GM19328 (cell line): ENCODE data around the gene RBM33.
"Not testable (repeated sequence)": the region's sequence is repeated elsewhere in the genome, so short reads cannot be mapped to it uniquely, and the experiment has no call there.

ENCODE experiments used
- ATAC-seq: cut with Tn5 transposase; IDR thresholded peaks from one replicate; pipeline ENCODE4 v1.9.1; 2021; ENCODE audit warnings: mild to moderate bottlenecking, moderate library complexity; ENCODE audit not compliant: unreplicated experiment

RBM33 gene

DNA sequence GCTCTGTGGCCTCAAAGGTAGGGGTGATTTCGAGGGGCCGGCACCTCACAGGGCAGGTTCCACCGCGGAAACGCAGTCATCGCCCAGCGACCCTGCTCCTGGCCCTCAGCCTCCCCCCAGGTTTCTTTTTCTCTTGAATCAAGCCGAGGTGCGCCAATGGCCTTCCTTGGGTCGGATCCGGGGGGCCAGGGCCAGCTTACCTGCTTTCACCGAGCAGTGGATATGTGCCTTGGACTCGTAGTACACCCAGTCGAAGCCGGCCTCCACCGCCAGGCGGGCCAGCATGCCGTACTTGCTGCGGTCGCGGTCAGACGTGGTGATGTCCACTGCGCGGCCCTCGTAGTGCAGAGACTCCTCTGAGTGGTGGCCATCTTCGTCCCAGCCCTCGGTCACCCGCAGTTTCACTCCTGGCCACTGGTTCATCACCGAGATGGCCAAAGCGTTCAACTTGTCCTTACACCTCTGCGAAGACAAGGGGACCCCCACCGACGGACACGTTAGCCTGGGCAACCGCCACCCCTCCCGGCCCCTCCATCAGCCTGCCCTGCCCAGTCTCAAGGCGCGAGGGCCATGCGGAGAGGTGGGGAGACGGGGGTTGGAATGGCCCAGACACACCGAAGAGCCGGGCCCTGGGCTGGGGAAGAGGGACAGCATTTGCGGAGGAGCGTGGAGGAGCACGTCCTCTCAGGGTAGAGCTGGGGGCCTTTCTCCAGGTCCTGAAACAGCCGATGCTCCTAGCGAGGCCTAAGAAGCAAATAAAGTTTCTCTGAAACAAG, 161.8 kb downstream of the RBM33 start:
- ATAC-seq = no peak

DNA sequence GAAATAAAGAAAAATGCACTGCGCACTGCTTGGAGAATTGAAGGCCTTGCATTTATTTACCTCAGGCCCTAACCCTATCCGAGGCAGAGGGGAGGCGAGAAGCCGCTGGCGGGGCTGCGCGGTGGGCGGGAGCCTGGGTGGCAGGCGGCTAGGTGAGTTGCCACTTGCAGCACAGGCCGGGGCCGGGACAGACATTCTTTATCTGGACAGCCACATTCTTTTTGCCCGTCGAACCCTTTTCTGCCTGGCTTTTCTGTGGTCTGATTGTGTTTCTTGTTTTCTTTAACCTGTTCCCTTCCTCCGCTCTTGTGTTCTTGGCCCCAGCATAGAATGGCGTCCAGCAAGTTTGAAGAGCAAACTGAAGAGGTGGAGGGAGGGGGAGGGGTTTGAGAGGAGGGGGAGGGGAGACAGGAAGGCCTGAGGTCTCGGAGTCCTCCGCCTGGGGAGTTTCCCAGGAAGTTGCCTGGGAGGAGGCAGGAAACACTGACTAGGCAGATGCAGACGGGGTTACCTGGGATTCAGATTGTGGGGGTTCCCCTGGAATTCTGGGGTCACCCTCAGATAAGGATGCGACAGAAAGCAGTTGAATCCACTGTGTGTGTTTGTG, 162.7 kb downstream of the RBM33 start:
- no peak for ATAC-seq

DNA sequence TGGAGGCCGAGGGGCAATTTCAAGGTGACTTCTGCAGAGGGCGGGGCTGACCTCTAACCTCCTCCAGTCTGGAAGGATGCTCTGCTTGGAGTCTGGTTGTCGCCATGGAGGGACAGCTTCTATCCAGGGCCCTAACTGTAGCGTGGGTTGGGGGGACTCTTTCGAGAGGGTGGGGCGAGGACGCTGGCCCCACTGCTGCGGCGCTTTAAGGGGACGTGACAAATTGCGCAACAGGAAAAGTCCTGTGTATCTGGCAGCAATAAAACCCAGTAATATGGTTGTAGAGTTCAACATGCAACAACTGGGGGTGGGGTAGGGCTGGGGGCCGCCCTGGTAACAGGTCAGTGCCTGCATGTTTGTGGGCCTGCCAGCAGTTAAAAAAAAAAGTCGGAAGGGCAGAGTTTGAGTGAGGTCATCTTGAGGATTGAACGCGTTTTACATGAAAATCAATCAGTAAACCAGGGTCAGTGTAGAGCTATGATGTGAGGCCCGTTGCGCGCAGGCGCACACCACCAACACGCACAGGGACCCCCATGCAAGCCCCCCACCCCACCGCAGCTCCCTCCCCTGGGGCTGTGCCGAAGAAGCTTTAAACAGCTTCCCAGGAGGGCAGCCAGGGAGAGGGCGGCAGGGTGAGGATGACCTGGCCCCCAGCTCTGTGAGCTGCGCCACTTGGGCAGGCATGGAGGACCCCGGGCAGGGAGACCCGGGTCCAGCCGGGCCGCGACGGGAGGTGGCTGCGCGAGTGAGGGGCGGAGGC, 163.5 kb downstream of the RBM33 start:
- ATAC-seq = no peak

DNA sequence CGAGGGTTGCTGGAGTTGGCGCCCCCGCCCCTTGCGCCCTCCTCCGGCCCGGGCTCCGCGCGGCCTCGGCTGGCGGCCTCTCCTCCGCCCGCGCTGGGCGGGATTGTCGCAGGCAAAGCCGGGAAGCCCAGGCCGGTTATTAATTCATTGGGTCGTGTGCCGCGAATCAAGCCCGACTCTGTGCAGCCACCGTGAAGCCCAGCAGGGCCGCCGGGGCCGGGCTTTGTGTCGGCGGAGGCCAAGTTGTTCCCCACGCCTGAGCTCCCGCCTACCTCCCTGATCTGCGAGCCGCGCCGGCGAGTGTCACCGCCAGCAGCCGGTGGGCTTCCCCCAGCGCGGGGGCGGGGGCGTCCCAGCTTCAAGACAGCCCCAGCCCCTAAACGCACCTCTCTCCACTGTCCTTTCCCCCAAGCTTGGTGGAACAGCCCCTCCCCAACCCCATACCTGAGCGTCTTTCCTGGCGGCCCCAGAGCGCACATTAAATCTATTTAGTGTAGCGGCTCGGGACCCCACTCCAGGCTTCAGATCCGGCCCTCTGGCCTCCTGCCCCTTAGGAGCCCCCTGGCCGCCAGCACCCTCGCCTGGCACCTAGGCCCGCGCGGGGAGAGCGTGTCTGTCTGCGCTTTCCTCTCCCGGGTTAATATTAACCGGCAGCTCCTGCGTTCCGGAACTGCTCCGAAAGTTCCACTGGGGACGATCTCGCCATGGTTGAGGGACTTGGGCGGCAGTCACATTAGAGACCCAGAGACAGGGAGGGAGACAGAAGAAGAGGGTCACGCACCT, 164.3 kb downstream of the RBM33 start:
- no peak for ATAC-seq

DNA sequence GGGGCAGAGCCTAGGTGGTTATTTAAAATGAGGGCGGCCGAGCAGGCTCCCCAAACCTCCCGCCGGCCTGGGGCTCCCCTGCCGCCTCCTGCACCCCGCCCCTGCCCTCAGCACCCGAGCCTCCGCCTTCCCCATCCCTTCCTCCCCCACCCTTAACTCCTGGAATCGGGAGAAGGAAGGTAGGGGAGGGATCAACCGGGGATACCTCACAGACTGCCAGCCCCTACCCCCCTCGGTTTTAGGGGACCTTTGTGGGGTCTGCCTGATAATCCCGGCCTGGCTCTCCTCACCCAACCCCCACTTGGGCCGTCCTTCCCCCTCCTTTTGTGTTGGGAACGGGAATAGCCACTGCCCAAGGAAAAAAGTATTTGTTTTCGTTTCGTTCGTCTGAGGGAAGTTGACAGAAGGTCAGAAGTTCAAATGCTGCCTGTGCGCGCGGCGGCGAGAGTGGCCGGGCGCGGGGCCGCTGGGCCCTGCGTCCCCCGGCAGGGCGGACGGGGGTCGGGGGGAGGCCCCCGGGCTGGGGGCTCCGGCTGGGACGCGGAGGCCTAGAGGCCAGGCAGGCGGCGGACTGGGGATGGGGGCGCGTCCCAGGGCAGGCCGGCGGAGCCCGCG, 165.0 kb downstream of the RBM33 start:
- ATAC-seq = no peak

DNA sequence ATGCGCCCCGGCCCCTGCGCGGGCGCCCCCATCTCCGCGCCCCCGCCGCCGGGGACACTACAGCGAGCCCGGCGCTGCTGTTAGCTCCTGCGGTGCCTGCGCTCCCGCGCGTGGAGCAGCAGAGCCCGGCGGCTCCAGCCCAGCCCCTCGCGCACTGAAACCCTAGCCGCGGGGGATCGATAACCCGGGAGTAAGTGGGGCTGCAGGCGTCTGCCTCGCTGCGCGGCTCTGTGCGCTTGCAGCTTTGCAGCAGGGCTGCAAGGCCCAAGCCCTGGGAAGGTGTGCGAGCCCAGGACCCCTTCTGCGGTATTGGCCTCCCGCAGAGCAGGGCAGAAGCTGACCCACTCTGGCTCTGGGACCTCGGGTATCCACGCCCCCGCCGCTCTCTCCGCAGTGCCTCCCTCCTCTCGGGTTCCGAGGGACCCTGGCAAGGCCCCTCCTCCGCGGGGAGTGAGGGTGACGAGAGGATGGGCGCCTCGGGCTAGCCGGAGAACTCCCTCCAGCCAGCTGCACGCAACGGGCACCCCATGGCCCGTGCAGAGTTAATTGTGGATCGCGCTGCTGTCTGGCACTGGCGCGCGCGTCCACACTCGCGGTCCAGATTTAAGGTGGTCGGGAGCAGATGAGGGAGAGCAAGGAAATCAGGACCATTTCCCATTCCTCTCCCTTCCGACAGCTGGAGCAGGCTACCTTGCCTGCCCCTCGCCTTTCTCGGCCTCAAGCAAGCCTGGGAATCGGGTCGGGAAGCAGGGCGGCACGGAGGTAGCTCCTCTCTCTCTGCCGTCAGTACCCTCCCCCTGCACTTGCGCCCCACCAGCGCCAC, 165.7 kb downstream of the RBM33 start:
- ATAC-seq = no peak

DNA sequence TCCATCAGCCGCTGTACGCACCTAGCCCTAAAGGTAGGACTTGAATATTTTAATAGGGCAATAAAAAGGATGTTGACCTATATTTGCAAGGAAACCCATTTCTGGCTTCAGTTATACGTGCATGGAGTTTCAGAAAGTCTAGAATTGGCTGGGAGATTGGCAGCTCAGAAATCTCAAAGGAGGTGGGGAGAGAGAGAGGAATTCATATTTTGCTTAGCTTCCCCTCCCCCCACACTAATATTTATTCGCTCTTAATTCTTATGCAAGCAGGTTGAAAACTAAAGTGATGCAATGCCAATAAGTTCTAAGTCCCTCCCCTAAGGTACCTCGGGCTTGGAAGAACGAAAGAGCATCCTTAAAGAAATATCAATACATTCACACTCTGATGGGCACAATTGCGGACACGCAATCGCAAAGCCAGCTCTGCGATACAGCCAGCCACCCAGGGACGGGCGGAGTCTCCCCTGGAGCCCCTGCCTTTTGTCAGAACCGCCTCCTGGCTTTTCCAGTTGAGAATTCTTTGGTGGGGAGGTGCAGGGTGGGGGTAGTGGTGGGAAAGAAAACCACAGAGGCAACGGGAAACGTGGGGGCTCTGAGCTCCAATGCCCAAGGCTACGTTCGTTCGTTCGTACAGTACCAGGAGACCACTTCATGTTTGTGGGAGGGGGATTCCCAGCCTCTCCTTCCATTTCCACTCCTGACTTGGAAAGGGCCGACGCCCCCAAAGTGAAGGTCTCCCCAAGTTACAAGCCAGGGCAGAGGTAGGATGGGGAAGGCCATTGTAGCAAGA, 166.5 kb downstream of the RBM33 start:
- ATAC-seq = no peak

DNA sequence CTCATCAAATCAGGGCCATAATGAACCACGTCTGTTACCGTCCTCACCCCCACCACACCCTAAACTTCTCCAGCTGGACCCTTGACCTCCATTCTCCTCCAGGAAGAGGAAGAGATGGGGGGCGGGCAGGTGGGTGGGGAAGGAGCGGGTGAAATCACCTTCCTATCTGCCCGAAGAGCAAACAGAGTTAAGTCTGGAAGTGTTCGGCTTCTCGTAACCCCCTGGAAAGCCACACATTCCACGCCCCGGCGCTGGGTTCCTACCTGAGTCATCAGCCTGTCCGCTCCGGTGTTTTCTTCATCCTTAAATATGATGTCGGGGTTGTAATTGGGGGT, 167.1 kb downstream of the RBM33 start:
- no peak for ATAC-seq

DNA sequence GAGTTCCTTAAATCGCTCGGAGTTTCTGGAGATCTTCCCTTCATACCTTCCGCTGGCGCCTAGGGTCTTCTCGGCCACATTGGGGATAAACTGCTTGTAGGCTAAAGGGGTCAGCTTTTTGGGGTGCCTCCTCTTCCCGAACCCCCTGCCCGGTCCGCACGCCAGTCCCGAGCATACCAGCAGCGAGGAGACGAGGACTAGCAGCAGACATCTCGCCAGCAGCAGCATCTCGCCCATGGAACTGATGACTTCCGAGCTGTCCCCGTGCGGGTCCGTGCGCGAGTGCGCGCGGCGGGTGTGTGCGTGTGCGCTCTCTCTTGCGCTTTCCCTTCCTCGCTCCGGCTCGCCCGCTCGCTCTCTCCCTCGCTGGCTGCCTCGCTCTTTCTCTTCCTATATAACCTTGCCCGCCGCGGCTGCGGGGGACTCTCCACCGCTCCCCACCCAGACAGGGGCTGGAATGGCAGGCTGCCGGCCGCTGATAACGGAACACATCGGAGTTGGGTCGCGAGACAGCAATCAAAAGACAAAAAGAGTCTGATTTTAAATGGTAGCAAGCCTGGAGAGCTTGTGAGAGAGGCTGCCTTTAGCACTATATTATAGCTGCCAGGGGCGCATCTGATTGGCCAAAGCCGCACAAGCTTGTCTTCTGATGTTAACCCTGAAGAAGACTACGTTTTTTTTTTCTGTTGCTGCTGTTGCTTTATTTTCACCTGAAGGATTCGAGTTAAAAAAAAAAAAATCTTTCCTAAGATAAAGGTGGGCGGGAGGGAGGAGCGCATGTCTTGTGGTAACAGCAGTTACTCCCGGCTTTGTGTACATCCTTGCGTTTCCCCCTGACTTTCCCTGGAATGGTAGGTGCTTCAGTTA, 167.7 kb downstream of the RBM33 start, which contains the start of gene SHH:
TSS of gene SHH (minus strand) at position 569 of the 867 bp plus-strand sequence. CDS start at position 228, 341 bp downstream.
- ATAC-seq = no peak

DNA sequence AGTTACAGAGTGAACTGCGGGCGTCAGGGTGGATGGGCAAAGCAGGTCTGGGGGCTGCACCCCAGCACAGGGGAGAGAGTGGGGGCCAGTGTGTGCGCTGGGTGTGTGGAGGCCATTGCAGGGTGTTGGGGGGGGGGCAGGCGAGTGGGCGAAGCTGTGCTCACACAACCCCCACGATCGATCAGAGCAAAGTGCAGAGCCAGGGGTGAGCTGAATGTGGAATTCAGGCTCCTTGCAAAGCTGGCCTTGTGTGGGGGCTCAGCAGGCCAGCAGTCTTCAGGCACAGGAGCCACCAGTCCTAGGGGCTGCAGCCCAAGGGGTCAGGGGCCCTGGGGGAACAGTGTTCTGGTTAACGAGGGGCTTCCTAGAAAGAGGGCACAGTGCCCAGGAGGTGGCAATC, 168.7 kb downstream of the RBM33 start:
- ATAC-seq = no peak

DNA sequence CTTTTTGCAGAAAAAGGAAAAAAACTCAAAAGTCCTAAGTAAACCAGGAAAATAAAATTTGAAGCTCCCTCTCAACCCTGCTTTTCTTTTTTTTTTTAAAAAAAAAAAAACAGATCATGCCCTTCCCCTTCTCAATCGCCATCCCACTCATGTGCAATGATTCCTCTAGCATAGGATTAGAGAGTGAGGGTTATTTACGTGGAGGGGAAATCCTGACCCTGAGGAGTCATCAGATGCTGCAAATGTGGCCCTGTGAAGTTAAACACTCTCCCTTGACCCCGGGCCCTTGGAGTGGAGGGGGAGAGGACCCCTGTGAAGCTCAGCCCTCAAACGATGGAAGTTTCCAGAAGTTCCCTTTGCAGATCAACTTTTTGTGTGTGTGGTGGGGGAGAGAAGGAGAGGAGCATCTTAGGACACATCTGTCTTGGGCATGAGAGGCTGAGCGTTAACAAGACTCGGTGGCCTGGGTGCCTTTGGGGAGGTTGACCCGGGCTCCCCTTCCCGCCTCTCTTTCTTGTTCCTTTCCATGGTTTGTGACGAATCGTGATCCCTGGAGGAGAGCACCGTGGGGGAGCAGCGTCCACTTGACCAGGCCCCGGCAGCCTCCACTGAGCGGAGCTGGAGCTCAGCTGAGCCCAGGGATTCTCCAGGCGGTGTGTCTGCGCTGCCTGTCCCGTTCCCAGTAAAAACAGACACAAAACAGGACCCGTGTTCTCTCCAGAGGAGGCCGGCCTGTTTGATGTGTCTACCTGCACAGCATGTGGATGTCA, 169.3 kb downstream of the RBM33 start:
- ATAC-seq = no peak

DNA sequence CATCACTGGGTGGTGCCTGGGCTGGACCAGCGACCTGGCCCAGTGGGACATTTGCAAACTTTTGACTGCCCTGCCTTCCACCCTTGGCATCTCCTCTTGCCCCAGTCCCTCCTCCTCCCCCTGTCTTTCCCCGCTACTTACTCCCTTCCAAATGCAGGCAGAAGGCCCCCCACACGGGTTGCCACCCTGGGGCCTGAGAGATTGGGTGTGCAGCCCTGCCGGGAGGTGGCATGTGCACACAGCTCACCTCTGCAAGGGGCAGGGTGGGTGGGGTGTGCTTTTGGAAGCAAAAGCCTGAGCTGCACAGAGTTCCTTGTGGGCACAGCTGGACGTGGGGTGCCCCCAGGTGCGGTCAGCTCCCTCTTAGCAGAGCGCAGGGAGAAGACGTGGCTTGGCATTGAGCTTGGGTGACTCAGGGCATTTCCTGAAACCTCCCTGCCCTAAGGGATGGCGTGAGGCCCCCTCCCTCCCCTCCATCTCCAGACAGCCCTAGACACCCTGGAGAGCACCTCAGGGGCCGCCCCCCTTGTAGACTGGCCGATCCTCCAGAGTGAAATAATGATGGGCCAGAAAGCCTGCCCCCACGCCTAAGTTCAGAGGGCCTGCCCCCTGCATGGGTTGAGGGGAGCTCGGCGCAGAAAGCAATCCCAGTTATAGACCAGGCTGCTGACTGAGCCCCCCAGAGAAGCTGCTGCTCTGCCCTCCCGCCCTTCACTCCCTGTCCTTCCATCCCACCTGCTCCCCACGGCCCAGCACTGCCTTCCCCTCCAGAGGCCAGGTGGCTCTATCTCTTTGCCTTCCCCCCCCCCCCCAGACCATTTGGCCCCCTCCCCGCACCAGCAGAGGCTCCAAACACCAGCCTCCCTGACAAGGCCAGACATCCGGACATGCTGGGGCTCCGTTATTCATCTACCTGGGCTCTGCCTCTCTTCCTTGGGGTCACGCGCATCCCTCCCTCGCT, 170.1 kb downstream of the RBM33 start:
- ATAC-seq = no peak

DNA sequence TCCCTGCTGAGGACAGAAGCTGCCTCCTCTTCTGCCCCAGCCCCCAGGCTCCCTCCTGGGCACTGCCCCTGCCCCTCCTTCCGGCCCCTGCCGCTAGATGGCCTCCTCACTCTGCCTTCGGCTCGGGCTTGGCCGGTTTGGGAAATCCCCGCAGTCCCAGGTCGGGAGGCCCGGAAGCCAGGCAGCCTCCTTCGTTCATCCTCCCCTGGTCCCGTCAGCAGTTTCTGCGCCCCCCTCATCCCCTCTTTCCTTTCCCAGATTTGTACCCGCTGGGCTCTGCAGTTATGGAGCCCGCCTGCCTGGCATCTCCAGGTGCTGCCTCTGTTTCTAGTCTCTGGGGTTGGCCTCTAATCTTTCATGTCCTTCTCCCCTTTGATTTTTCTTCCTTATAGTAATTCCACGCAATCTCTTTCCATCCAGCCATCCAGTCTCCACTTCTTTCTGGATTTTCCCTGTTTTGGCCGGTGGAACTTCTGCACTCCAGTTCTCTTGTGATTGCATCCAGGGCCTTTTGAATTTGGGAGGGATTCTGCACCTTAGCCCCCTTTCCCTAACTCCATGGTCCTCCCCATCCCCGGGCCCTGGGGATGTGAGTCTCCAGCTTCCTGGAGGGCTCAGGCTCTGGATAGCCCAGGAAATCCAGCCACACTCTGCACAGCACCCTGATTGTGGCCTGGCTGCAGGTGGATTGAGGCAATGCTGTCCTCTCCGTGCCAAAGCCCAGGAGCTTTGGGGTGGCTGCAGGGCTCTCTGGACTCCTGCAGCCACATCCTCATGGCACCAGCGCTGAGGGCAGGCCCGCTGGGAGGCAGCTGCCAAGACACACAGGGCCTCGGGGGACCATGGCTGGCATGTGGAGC, 171.1 kb downstream of the RBM33 start:
- peak; percentile 82 for ATAC-seq

DNA sequence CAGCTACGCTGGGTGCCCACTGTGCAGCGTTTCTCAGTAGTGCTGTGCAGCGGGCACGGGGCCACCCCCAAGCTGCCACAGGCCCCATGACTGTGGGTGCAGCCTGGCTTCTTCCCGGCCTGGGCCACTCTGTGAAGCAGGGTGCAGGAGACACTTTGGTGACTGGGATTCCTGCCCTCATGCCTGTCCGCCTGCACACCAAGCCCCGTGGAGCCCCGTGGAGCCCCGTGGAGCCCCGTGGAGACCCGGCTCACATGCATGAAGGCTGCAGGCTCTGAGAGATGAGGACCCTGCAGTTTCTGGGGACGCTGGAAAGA, 171.7 kb downstream of the RBM33 start:
- no peak for ATAC-seq

DNA sequence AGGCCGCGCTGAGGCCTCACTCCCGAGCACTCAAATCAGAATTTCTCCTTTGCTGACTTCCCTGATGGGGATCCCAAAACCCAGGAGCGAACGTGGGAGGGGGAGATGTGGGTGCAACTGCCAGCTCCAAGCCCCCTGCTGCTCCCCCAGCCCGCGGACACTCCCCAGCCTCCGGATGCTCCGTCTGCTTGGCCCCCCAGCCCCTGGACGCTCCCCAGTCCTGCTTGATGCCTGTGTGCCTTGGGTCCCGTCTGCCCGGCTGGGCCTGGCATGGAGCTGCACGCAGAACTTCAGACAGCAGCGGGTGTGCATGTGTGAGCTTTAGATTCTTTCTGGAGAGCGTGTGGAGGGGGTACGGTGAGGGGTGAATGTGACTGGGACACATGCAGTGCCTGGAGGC, 172.5 kb downstream of the RBM33 start:
- ATAC-seq = no peak

DNA sequence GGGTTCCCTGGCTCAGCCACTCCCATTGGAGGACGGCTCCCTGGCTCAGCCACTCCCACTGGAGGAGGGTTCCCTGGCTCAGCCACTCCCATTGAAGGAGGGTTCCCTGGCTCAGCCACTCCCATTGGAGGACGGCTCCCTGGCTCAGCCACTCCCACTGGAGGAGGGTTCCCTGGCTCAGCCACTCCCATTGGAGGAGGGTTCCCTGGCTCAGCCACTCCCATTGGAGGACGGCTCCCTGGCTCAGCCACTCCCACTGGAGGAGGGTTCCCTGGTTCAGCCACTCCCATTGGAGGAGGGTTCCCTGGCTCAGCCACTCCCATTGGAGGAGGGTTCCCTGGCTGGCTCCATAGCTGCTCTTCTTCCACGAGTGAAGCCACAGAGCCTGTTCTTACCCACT, 173.1 kb downstream of the RBM33 start:
- ATAC-seq = not testable (repeated sequence)
